Central memory CD4-positive, alpha-beta T cell (primary cell): ENCODE data around the gene GLE1.
A peak's percentile ranks its signal among the peaks of the same experiment; 100 is the strongest.

Experiments used
- DNase-seq: peaks from one replicate; pipeline ENCODE4 v3.0.0; 2022
- total RNA-seq, 3 experiments: gene quantifications; one replicate each; lab custom pipeline; 2026; lab: John Stamatoyannopoulos, UW

The GLE1 gene
- total RNA-seq, result 46.3 to 83.1 (median 69.7) reads per million in 3 experiments

GRCh38 chr9:128504485-128505413 lies at the start of gene GLE1:
TSS of gene GLE1 (plus strand) at chr9:128504719. CDS start at chr9:128504806, 87 bp downstream.
- peak; percentile 95 for DNase-seq

GRCh38 chr9:128454991-128455390 lies 49.5 kb upstream of the GLE1 start:
- DNase-seq, result no peak

- DNase-seq, result peak; percentile 97
These were observed 48.5 kb upstream of the GLE1 start, which contains the start of gene ODF2 for GRCh38 chr9:128455849-128456612. TSS of gene ODF2 (plus strand) at chr9:128456006. CDS start at chr9:128456092, 86 bp downstream.

- DNase-seq, result peak; percentile 64
These were observed 47.9 kb upstream of the GLE1 start for GRCh38 chr9:128456613-128457061.

- DNase-seq, result no peak
These were observed 47.3 kb upstream of the GLE1 start for GRCh38 chr9:128457207-128457606.

- DNase-seq, result no peak
These were observed 45.5 kb upstream of the GLE1 start for GRCh38 chr9:128459011-128459410.

- no peak for DNase-seq
These were observed 35.4 kb upstream of the GLE1 start for GRCh38 chr9:128469070-128469469.

- no peak for DNase-seq
These were observed 34.0 kb upstream of the GLE1 start for GRCh38 chr9:128470560-128470959.

- DNase-seq, result no peak
These were observed 31.4 kb upstream of the GLE1 start for GRCh38 chr9:128473104-128473503.

- no peak for DNase-seq
These were observed 28.7 kb upstream of the GLE1 start for GRCh38 chr9:128475867-128476266.

GRCh38 chr9:128479262-128479661 lies 25.3 kb upstream of the GLE1 start:
- DNase-seq, result no peak

GRCh38 chr9:128481561-128481960 lies 23.0 kb upstream of the GLE1 start:
- no peak for DNase-seq

GRCh38 chr9:128482186-128482585 lies 22.3 kb upstream of the GLE1 start:
- DNase-seq, result no peak

GRCh38 chr9:128484686-128485413 lies 19.7 kb upstream of the GLE1 start:
- DNase-seq, result no peak

- no peak for DNase-seq
These were observed 19.1 kb upstream of the GLE1 start for GRCh38 chr9:128485414-128485855.

GRCh38 chr9:128486201-128486600 lies 18.3 kb upstream of the GLE1 start:
- no peak for DNase-seq

GRCh38 chr9:128493424-128493823 lies 11.1 kb upstream of the GLE1 start:
- no peak for DNase-seq

- no peak for DNase-seq
These were observed 10.3 kb upstream of the GLE1 start for GRCh38 chr9:128494108-128494745.

GRCh38 chr9:128494746-128495129 lies 9.8 kb upstream of the GLE1 start:
- no peak for DNase-seq

GRCh38 chr9:128495296-128495695 lies 9.2 kb upstream of the GLE1 start:
- no peak for DNase-seq

GRCh38 chr9:128495804-128496417 lies 8.6 kb upstream of the GLE1 start:
- no peak for DNase-seq
